A549 (cell line): Measurements from ENCODE around the gene ODAD4.
"Not testable (repeated sequence)": the region's sequence is repeated elsewhere in the genome, so short reads cannot be mapped to it uniquely, and the experiment has no call there.

Experiments
- CHD4 ChIP-seq: fragments of 200-600 bp; sonication (generic); IDR thresholded peaks from 2 replicates; pipeline ENCODE4 v1.6.1; 2016; ENCODE audit warnings: antibody characterized with exemption, mild to moderate bottlenecking, borderline replicate concordance
- CTCF ChIP-seq: fragments of >200 bp; sonication (Bioruptor Twin); formaldehyde crosslinking; IDR thresholded peaks from 3 replicates; pipeline ENCODE4 v1.5.1; 2016
- MAX ChIP-seq: IDR thresholded peaks from 2 replicates; pipeline ENCODE4 v1.6.1; 2012

- TF ChIP-seq CTCF, CHD4, MAX: not testable (repeated sequence)
Measured at GRCh38 chr17:41930833-41931156, 378 bp downstream of the ODAD4 start.
